ENCODE results near the gene BAIAP2L1.

DNA sequence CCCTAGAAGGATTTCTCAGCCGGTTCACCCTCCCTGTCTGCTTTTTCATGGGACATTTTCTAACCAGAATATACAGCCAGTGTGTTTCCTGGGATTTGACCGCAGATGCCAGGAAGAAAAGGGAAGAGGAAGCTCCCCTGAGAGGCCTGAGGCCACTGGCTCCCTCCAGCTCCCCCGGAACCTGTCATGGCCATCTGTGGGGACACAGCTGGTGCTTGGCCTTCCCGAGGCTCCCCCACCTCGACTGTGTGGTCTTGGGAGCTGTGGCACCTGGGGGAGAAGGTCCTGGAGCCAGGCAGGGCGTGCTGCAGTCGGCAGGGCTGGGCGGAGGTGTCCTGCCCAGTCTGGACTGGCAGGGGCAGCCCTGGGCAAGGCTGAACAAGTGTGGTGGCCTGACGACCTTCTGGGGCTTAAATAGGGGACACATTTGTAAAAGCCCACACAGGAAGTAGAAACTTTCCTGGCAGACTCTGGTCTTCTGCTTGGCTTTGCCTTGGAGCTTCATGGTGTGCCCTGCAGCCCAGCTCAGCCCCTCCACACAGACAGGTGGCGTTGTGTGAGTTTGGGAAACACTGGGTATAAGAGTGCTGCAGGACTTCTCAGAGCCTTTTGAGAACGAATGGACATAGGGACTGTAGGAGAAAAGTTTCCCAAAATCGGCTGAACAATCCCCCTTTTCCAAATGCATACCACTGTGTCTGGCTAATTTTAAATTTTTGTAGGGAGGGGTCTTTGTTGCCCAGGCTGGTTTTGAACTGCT lies 112.6 kb downstream of the BAIAP2L1 start:
- TF ChIP-seq, protein P1, sequence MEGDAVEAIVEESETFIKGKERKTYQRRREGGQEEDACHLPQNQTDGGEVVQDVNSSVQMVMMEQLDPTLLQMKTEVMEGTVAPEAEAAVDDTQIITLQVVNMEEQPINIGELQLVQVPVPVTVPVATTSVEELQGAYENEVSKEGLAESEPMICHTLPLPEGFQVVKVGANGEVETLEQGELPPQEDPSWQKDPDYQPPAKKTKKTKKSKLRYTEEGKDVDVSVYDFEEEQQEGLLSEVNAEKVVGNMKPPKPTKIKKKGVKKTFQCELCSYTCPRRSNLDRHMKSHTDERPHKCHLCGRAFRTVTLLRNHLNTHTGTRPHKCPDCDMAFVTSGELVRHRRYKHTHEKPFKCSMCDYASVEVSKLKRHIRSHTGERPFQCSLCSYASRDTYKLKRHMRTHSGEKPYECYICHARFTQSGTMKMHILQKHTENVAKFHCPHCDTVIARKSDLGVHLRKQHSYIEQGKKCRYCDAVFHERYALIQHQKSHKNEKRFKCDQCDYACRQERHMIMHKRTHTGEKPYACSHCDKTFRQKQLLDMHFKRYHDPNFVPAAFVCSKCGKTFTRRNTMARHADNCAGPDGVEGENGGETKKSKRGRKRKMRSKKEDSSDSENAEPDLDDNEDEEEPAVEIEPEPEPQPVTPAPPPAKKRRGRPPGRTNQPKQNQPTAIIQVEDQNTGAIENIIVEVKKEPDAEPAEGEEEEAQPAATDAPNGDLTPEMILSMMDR (IDR thresholded peaks at IDR 0.05) = no peak
- TF ChIP-seq POLR2A (IDR thresholded peaks at IDR 0.05) = no peak
